Measurements from ENCODE around the gene LRRC1.

DNA sequence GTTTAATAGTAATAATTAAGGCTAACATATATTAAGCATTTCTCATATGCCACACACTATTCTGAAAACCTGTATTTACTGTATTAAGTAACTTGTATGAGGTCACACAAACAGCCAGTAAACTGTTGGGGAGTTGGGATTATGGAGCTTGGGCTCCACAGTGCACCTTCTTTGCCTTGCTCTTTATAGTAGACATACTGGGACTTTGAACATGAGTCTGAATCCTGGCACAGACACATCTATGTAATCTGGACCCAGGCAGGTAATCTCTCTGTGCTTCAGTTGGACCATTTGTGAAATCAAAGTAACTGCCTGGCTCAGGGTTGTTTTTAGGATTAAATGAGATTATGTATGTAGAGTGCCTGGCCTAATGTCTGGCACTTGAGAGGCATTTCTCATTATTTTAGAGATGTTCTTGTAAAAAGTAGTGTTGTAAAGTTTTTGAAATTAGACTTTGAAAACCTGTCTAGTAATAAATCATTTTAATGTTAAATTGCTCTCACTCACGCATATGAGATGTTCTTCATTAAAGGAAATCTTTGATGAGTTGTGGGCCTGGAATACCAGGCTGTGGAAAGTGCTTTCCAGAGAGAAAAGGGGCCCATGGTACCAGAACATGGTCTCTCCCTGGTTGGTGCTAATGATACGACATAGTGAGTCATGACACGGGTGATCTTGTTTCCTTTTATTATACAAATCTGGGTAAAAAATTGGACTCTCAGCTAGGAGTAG is 34.3 kb downstream of the LRRC1 start:
- no peak for TF ChIP-seq TAF1 (IDR thresholded peaks at IDR 0.05; ENCODE audit: borderline replicate concordance, insufficient read depth, low read length)
- TF ChIP-seq POLR2AphosphoS5 (IDR thresholded peaks at IDR 0.05; ENCODE audit: low read depth, low read length): no peak
- no peak for TF ChIP-seq REST (IDR thresholded peaks at IDR 0.05; ENCODE audit: insufficient read depth in 1 of 2, low read depth in 2 of 2, low read length in 2 of 2)
